ENCODE data around the gene DCAF4.

Gene DCAF4

DNA sequence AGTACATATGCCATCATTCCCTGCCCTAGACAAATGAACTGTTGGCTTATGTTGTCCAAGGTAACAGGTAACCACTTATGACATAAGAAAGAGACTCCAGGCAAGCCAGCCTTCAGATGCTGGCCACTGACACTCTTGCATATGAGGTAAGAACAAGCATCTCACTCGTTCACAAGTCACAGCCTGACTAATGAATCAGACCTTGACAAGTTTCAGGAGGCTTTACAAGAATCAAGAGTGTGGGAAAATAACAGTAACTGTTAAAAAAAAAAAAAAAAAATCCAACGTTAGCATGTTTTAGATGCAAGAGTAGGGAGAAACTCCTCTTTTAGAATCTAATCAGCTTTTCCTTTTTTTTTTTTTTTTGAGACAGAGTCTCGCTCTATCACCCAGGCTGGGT, 60.0 kb downstream of the DCAF4 start:
- no peak overlapping the region for H3K4me3 ChIP-seq (ENCODE audit: low read depth, low read length)
- TF ChIP-seq, protein P1, sequence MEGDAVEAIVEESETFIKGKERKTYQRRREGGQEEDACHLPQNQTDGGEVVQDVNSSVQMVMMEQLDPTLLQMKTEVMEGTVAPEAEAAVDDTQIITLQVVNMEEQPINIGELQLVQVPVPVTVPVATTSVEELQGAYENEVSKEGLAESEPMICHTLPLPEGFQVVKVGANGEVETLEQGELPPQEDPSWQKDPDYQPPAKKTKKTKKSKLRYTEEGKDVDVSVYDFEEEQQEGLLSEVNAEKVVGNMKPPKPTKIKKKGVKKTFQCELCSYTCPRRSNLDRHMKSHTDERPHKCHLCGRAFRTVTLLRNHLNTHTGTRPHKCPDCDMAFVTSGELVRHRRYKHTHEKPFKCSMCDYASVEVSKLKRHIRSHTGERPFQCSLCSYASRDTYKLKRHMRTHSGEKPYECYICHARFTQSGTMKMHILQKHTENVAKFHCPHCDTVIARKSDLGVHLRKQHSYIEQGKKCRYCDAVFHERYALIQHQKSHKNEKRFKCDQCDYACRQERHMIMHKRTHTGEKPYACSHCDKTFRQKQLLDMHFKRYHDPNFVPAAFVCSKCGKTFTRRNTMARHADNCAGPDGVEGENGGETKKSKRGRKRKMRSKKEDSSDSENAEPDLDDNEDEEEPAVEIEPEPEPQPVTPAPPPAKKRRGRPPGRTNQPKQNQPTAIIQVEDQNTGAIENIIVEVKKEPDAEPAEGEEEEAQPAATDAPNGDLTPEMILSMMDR (IDR thresholded peaks at IDR 0.05; ENCODE audit: low read depth, low read length, missing control alignments), result no peak
- no peak for DNase-seq (ENCODE audit: low read depth)
- in situ Hi-C loops (cut with HindIII; ENCODE audit: low sequenced_read_pairs), result no loop called here

DNA sequence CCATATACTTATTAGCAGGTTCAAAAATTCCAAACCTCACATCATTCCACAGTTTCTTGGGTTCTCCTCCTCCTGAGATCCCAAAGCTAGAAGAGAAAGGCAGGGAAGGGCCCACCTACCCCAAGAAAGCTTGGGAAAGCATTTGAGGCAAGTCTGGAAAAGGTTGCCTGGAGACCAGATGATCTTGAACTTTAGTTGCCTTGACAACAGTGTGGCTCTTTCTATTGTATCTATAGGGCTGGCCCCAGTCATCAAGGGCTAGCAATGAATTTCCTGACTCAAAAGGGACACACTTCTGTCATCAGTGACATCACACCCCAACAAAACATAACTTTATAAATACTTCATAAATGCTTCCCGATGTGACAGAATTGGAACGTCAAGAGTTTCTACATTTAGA, 60.6 kb downstream of the DCAF4 start:
- TF ChIP-seq, protein P1 (IDR thresholded peaks at IDR 0.05; ENCODE audit: low read depth, low read length, missing control alignments), result no peak
- H3K4me3 ChIP-seq (ENCODE audit: low read depth, low read length), result no peak overlapping the region
- in situ Hi-C loops (cut with HindIII; ENCODE audit: low sequenced_read_pairs), result no loop called here
- no peak for DNase-seq (ENCODE audit: low read depth)

DNA sequence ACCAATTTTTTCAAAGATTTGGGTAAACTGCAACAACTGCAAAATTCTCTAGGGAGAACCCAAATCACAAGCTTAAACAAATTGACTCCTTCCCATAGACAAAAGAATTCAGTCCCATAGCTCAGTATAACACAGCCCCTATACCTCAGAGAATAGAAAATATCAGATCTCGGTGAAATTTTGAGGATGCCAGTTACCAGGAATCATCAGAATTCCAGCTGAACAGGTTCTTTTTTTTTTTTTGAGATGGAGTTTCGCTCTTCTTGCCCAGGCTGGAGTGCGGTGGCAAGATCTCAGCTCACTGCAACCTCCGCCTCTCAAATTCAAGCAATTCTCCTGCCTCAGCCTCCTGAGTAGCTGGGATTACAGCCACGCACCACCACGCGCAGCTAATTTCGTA, 63.9 kb downstream of the DCAF4 start:
- no peak for DNase-seq (ENCODE audit: low read depth)
- in situ Hi-C loops (cut with HindIII; ENCODE audit: low sequenced_read_pairs), result no loop called here
- TF ChIP-seq, protein P1 (IDR thresholded peaks at IDR 0.05; ENCODE audit: low read depth, low read length, missing control alignments), result no peak
- no peak overlapping the region for H3K4me3 ChIP-seq (ENCODE audit: low read depth, low read length)

DNA sequence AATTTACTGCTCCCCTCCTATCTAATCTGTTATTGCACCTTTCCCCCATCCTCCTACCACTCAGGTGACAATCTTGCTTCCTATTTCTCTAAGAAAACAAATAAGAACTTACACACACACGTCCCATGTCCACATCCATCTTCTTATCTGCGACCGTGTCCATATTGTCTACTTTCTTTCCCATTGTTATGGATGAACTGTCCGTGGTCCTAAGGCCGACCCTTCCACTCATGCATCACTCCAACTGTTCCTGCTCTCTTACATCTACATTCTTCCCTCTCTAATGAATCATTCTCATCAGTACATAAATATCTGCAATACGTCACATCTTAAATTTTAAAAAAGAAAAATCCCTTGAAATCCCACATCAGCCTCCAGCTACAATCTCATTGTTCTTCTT, 70.7 kb downstream of the DCAF4 start:
- H3K4me3 ChIP-seq (ENCODE audit: low read depth, low read length), result no peak overlapping the region
- TF ChIP-seq, protein P1 (IDR thresholded peaks at IDR 0.05; ENCODE audit: low read depth, low read length, missing control alignments), result no peak
- no peak for DNase-seq (ENCODE audit: low read depth)
- in situ Hi-C loops (cut with HindIII; ENCODE audit: low sequenced_read_pairs), result no loop called here

DNA sequence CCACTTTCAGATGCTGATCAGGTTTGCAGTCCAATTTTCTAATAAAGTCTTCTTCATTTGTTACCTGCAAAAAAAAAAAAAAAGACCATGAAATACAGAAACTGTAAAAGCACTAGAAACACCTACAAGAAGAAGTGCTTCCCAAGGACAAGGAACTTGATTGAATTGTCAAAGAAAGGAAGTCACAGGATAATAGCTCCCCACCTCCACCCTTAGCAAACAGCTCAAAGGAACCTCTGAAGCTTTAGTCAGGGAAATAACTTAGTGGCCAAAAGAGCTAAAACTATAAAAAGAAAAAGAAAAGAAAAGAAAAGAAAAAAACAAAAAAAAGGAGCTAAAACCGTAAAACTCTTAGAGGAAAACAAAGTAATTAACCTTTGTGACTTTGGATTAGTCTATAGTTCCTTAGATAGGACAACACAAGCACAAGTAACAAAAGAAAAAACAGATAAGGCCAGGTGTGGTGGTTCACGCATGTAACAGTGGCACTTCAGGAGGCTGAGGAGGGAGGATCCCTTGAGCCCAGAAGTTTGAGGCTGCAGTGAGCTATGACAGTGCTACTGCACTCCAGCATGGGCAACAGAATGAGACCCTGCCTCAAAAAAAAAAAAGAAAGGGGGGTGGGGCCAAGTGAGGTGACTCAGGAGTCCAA, 72.1 kb downstream of the DCAF4 start:
- no peak overlapping the region for H3K4me3 ChIP-seq (ENCODE audit: low read depth, low read length)
- no peak for DNase-seq (ENCODE audit: low read depth)
- in situ Hi-C loops (cut with HindIII; ENCODE audit: low sequenced_read_pairs), result no loop called here
- TF ChIP-seq, protein P1 (IDR thresholded peaks at IDR 0.05; ENCODE audit: low read depth, low read length, missing control alignments), result no peak

DNA sequence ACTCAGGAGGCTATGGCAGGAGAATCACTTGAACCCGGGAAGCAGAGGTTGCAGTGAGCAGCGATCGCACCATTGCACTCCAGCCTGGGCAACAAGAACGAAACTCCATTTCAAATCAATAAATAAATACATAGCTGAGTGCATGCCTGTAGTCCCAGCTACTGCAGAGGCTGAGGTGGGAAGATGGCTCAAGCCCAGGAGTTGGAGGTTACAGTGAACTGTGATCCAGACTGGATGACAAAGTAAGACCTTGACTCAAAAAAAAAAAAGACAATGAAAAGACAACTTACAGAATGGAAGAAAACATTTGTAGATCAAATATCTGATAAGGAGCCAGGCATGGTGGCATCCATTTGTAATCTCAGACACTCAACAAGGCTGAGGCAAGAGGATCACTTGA, 73.1 kb downstream of the DCAF4 start:
- TF ChIP-seq, protein P1 (IDR thresholded peaks at IDR 0.05; ENCODE audit: low read depth, low read length, missing control alignments), result no peak
- no peak overlapping the region for H3K4me3 ChIP-seq (ENCODE audit: low read depth, low read length)
- DNase-seq (ENCODE audit: low read depth), result no peak
- in situ Hi-C loops (cut with HindIII; ENCODE audit: low sequenced_read_pairs), result no loop called here

Data from astrocyte of the cerebellum (primary cell).